SK-N-SH (cell line): Measurements from ENCODE around the gene CDH23. TPM values are rescaled to one million over a fixed set of nuclear protein-coding genes. Genes with fewer than 3 reads are reported as not detected.

Source experiments
- CTCF ChIA-PET: fragments of 300-600, 350-600 bp; formaldehyde crosslinking; extraction: SDS; loops from one replicate; lab custom pipeline; 2021; lab: Yijun Ruan, JAX
- POLR2A ChIA-PET: fragments of 350-600 bp; sonication (Branson Sonifier 250); formaldehyde crosslinking; extraction: SDS; loops from one replicate; lab custom pipeline; 2020; ENCODE audit warnings: antibody characterized with exemption, inconsistent platforms; lab: Yijun Ruan, JAX
- DNase-seq: peaks from one replicate; pipeline ENCODE4 v3.0.0; 2012
- H2AFZ ChIP-seq: fragments of 200-600 bp; sonication (generic); 2 replicates; pipeline ENCODE4 v1.8.1; 2016; ENCODE audit warnings: antibody characterized with exemption, mild to moderate bottlenecking, low read depth
- H3F3A ChIP-seq: fragments of 200-600 bp; sonication (generic); replicated peaks from 2 replicates; pipeline ENCODE3; 2016; ENCODE audit warnings: antibody characterized with exemption, mild to moderate bottlenecking; ENCODE audit not compliant: insufficient read depth
- H3K27ac ChIP-seq, 2 experiments: fragments of 200-500 bp in 1 of 2; fragments of 200-600 bp in 1 of 2; sonication (Bioruptor generic) in 1 of 2; sonication (generic), shearing (Covaris generic) in 1 of 2; 2 replicates each; pipeline versions ENCODE4 v1.5.1 to v1.6.1; 2014 to 2016; ENCODE audit warnings: low read depth in 2 of 2, inconsistent platforms in 1 of 2, low read length in 1 of 2, mild to moderate bottlenecking in 1 of 2, mixed read lengths in 1 of 2
- H3K27me3 ChIP-seq: fragments of 200-600 bp; sonication (generic), shearing (Covaris generic); 2 replicates; pipeline ENCODE4 v1.6.1; 2016; ENCODE audit warnings: mixed run types; ENCODE audit not compliant: insufficient read depth
- H3K36me3 ChIP-seq, 2 experiments: fragments of 200-500 bp in 1 of 2; fragments of 200-600 bp in 1 of 2; sonication (Bioruptor generic) in 1 of 2; sonication (generic) in 1 of 2; replicated peaks in 1 of 2; 2 replicates each; pipeline versions ENCODE3 to v1.5.1; 2014 to 2016; ENCODE audit warnings: low read length in 1 of 2, mild to moderate bottlenecking in 1 of 2; ENCODE audit not compliant: insufficient read depth in 2 of 2, control insufficient read depth in 1 of 2
- H3K4me1 ChIP-seq, 2 experiments: fragments of 200-500 bp in 1 of 2; fragments of 200-600 bp in 1 of 2; sonication (Bioruptor generic) in 1 of 2; sonication (generic), shearing (Covaris generic) in 1 of 2; 2 replicates each; pipeline versions ENCODE4 v1.5.1 to v1.6.1; 2014 to 2016; ENCODE audit warnings: low read depth in 1 of 2, low read length in 1 of 2, mixed run types in 1 of 2; ENCODE audit not compliant: insufficient read depth in 2 of 2, control insufficient read depth in 1 of 2
- H3K4me2 ChIP-seq: fragments of 200-600 bp; sonication (generic), shearing (Covaris generic); 2 replicates; pipeline ENCODE4 v1.6.1; 2017; ENCODE audit warnings: mixed run types
- H3K4me3 ChIP-seq, 2 experiments: fragments of 200-500 bp in 1 of 2; fragments of 200-600 bp in 1 of 2; sonication (Bioruptor generic) in 1 of 2; sonication (generic), shearing (Covaris generic) in 1 of 2; 2 replicates each; pipeline versions ENCODE4 v1.5.1 to v1.8.1; 2014 to 2016; ENCODE audit warnings: low read depth in 2 of 2, inconsistent platforms in 1 of 2, low read length in 1 of 2, mild to moderate bottlenecking in 1 of 2, mixed read lengths in 1 of 2, moderate library complexity in 1 of 2
- H3K79me2 ChIP-seq: fragments of 200-600 bp; sonication (generic); 2 replicates; pipeline ENCODE4 v1.8.1; 2017; ENCODE audit warnings: mild to moderate bottlenecking; ENCODE audit not compliant: insufficient read depth
- H3K9ac ChIP-seq: fragments of 200-600 bp; sonication (generic); 2 replicates; pipeline ENCODE4 v1.6.1; 2017; ENCODE audit warnings: mixed run types
- H3K9me2 ChIP-seq: fragments of 200-600 bp; sonication (generic); 2 replicates; pipeline ENCODE4 v1.6.1; 2017; ENCODE audit warnings: mixed run types
- H3K9me3 ChIP-seq: fragments of 200-600 bp; sonication (generic); 2 replicates; pipeline ENCODE4 v1.6.1; 2017; ENCODE audit warnings: mixed run types, mild to moderate bottlenecking, moderate library complexity
- H4K20me1 ChIP-seq: fragments of 200-600 bp; sonication (generic); 2 replicates; pipeline ENCODE4 v1.6.1; 2017; ENCODE audit warnings: mild to moderate bottlenecking, mixed run types; ENCODE audit not compliant: insufficient read depth
- CHD2 ChIP-seq: fragments of 150-350 bp; IDR thresholded peaks from 2 replicates; pipeline ENCODE4 v1.6.1; 2018; ENCODE audit warnings: low read length; ENCODE audit not compliant: partially characterized antibody
- EZH2phosphoT487 ChIP-seq: fragments of 200-600 bp; sonication (generic); IDR thresholded peaks from 2 replicates; pipeline ENCODE4 v1.6.1; 2017; ENCODE audit warnings: low read depth, mixed run types, mild to moderate bottlenecking, antibody characterized with exemption, moderate library complexity, borderline replicate concordance
- FOXJ3 ChIP-seq: sonication (generic); formaldehyde crosslinking; IDR thresholded peaks from 2 replicates; pipeline ENCODE4 v1.5.1; 2020; ENCODE audit warnings: mild to moderate bottlenecking, missing genetic modification reagents
- MXI1 ChIP-seq: IDR thresholded peaks from 2 replicates; pipeline ENCODE4 v1.6.1; 2012; ENCODE audit warnings: mild to moderate bottlenecking, low read depth, low read length, improper control_type of control experiment
- NFIC ChIP-seq: IDR thresholded peaks from 2 replicates; pipeline ENCODE4 v1.4.0; 2012; ENCODE audit warnings: borderline replicate concordance
- POLR2AphosphoS5 ChIP-seq: IDR thresholded peaks from 2 replicates; pipeline ENCODE4 v1.6.1; 2012; ENCODE audit warnings: low read depth, low read length
- RFX5 ChIP-seq: IDR thresholded peaks from 2 replicates; pipeline ENCODE4 v1.6.1; 2012; ENCODE audit warnings: mild to moderate bottlenecking, improper control_type of control experiment, low read length
- RXRA ChIP-seq: IDR thresholded peaks from 2 replicates; pipeline ENCODE4 v1.4.0; 2012; ENCODE audit warnings: low read depth, mild to moderate bottlenecking, borderline replicate concordance
- SIN3A ChIP-seq: IDR thresholded peaks from 2 replicates; pipeline ENCODE4 v1.6.1; 2012; ENCODE audit warnings: low read depth, mild to moderate bottlenecking, low read length, moderate library complexity, borderline replicate concordance
- SMC3 ChIP-seq: IDR thresholded peaks from 2 replicates; pipeline ENCODE4 v1.6.1; 2012; ENCODE audit warnings: low read depth, low read length, improper control_type of control experiment
- TCF12 ChIP-seq: IDR thresholded peaks from 2 replicates; pipeline ENCODE4 v1.4.0; 2012
- TEAD4 ChIP-seq: IDR thresholded peaks from 2 replicates; pipeline ENCODE4 v1.4.0; 2012; ENCODE audit warnings: mild to moderate bottlenecking, borderline replicate concordance; ENCODE audit not compliant: insufficient read depth
- YY1 ChIP-seq: IDR thresholded peaks from 2 replicates; pipeline ENCODE4 v1.4.0; 2012; ENCODE audit warnings: low read depth, mild to moderate bottlenecking
- WGBS: methylation state at CpG from one replicate; pipeline ENCODE4 v1.1.6; 2017; ENCODE audit warnings: low lambda C conversion rate; 5-methylcytosine and 5-hydroxymethylcytosine counted together
- polyA plus RNA-seq, 3 experiments: library from polyadenylated mRNA; depleted of rRNA; stranded (reverse); fragments of >200 nt; gene quantifications; 2 replicates each; pipeline ENCODE4 v1.2.3, GENCODE V29; 2012
- TF ChIP-seq, protein P1 (sequence below): IDR thresholded peaks from 2 replicates; pipeline ENCODE4 v1.4.0; 2012; ENCODE audit warnings: low read depth, borderline replicate concordance

Gene CDH23
- polyA plus RNA-seq, 1 of the 3 experiments (the other 2 are of a cell fraction), result 0.03 TPM

DNA sequence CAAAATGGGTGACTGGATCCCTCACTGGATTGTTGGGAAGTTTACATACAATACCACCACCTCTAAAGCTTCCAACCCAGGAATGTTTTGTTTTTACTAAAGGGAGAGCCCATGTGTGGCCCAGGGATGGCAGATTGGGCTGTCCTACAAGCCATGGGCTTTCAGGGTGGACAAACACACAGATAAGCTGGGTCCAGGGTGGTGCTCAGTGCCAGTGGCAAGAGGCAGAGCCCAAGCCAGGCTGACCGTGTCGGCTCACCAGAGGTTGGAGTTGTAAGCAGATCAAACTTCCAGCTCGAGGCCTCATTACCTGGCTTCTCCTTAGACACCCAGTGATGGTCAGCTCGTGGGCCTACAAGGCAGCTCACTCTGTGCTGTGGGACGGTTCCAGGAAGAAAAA lies 52.3 kb downstream of the CDH23 start:
- TF ChIP-seq TEAD4 (no peak), SMC3 (no peak), RXRA (no peak), EZH2phosphoT487 (no peak)
- Histone ChIP-seq H2AFZ (no peak overlapping the region), H4K20me1 (no peaks in the 10 kb centered on the region), H3K27me3 (peaks cover 22% of the 10 kb centered on the region; the same call in 1 of the 2 replicates), H3K4me1 (peaks cover 0 to 5% of the 10 kb centered on the region in 2 experiments; a peak in 1 of 4 replicates), H3K9me3 (no peaks in the 10 kb centered on the region), H3K79me2 (no peaks in the 10 kb centered on the region), H3K36me3 (no peaks in the 10 kb centered on the region), H3K9me2 (no peaks in the 10 kb centered on the region), H3K4me3 (no peak overlapping the region), H3K4me2 (no peak overlapping the region), H3K27ac (no peak overlapping the region), H3K9ac (no peak overlapping the region), H3F3A (no peaks in the 10 kb centered on the region)
- CTCF ChIA-PET, result interaction anchor here (1.2 kb wide), 1 partner anchor 120 kb away, joined by 3 read pairs; no protein-coding TSS in a partner anchor
- 50% methylated on average over 5 of the region's 5 CpGs for WGBS
- DNase-seq, result no peak
- POLR2A ChIA-PET, result no interaction called here

DNA sequence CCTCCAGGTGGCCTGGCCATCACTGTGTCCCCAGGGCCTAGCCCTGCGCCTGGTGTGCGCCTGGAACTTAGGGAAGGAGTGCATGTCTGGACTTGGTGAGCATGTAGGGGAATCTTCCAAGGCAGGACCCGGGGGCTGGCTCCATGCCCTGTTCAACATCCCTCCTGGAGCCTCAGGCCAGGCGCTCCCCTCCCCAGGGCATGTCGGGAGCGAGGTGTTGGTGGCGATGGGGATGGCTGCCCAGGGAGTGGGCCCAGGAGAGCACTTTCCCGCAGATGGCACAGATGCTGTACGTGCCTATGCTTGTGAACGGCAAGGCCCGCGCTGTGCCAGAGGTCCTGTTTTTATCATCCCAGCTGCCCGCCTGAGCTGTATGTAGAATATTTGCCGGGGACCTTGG lies 55.0 kb downstream of the CDH23 start:
- no peak overlapping the region for H2AFZ ChIP-seq
- TF ChIP-seq RFX5 (no peak), CHD2 (no peak), RXRA (no peak), MXI1 (no peak), NFIC (no peak), YY1 (no peak), TCF12 (no peak), FOXJ3 (no peak), SIN3A (no peak), POLR2AphosphoS5 (no peak)
- TF ChIP-seq, protein P1, sequence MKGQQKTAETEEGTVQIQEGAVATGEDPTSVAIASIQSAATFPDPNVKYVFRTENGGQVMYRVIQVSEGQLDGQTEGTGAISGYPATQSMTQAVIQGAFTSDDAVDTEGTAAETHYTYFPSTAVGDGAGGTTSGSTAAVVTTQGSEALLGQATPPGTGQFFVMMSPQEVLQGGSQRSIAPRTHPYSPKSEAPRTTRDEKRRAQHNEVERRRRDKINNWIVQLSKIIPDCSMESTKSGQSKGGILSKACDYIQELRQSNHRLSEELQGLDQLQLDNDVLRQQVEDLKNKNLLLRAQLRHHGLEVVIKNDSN, result no peak
- H3F3A ChIP-seq, result no peaks in the 10 kb centered on the region
- DNase-seq, result no peak
- H3K9ac ChIP-seq, result no peak overlapping the region
- no peaks in the 10 kb centered on the region for H4K20me1 ChIP-seq
- ChIA-PET CTCF (interaction anchor here (0.8 to 2.4 kb wide), 3 partner anchors 11 to 118 kb away, joined by 3 to 10 read pairs (median 4); no protein-coding TSS in a partner anchor), POLR2A (no interaction called here)
- H3K4me3 ChIP-seq, result no peak overlapping the region
- no peak overlapping the region for H3K27ac ChIP-seq
- peaks cover 10% of the 10 kb centered on the region; the same call in 1 of the 2 replicates for H3K27me3 ChIP-seq
- no peak overlapping the region for H3K4me2 ChIP-seq
- peaks cover 0 to 5% of the 10 kb centered on the region in 2 experiments; a peak in 1 of 4 replicates for H3K4me1 ChIP-seq
- 57% methylated on average over 5 of the region's 14 CpGs for WGBS
- no peaks in the 10 kb centered on the region for H3K79me2 ChIP-seq
- H3K9me2 ChIP-seq, result no peaks in the 10 kb centered on the region
- no peaks in the 10 kb centered on the region for H3K36me3 ChIP-seq
- no peaks in the 10 kb centered on the region for H3K9me3 ChIP-seq
